Occipital lobe (tissue), 2 donors: Measurements from ENCODE around the gene PTPRJ. TPM values are rescaled to one million over a fixed set of nuclear protein-coding genes. Genes with fewer than 3 reads are reported as not detected.

ENCODE experiments used
- DNase-seq: peaks from one replicate; lab custom pipeline; 2025; lab: John Stamatoyannopoulos, UW
- total RNA-seq: library from RNA; depleted of rRNA; stranded (reverse); fragments of >200 nt; gene quantifications from one replicate; pipeline ENCODE4 v1.2.3, GENCODE V29; 2014

Gene PTPRJ
- total RNA-seq, 1 donor from 2014 or later = 13.7 TPM

DNA sequence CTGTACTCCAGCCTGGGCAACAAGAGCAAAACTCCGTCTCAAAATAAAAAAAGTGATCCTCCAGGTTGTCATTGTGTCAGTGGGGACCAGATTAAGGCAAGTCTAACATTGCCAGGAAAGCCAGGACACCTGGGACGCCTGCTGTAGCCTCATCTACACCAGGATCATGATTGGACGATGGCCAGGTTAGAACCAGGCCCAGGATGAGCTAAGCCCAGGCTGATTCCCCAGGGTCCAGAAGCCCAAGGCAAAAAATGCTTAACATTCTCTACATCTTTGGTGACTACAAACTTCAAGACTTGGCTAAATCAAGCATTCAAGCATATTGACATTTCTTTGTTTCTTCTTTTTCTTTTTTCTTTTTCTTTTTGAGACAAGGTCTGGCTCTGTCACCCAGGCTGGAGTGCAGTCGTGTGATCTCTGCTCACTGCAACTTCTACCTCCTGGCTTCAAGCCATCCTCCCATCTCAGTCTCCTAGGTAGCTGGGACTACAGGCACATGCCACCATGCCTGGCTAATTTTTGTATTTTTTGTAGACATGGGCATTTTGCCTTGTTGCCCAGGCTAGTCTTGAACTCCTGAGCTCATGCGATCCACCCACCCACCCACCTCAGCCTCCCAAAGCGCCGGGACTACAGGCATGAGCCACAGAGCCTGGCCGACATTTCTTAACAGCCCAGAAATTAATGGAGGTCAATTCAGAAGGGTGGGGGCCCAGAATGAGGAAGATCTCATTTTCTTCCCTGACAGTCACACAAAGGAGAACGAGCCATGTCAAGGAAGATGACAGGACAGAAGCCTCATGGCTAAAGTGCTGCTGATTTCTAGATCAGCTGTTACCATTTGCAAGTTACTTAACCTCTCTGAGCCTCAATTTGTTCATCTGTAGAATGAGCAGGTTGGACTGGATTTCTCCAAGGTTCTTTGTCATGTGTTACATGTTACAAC lies 12.5 kb upstream of the PTPRJ start:
- no peak for DNase-seq

DNA sequence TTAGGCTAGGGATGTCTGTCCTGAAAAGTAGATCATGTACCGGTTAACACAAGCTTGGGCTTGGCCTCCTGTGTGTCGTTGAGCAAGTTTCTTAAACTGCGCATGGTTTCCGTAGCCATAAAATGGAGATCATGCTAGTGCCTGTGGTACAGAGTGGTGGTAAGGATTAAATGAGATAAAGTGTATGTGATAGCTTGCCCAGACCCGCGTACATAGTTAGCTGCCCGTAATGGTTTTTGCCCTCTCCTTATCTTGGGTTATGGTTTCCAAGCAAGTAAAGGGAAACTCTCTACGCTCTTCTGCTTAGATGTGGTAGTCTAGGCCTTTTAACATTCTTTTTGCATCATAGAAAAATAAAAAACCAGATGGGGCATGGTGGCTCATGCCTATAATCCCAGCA lies 11.0 kb upstream of the PTPRJ start:
- no peak for DNase-seq

DNA sequence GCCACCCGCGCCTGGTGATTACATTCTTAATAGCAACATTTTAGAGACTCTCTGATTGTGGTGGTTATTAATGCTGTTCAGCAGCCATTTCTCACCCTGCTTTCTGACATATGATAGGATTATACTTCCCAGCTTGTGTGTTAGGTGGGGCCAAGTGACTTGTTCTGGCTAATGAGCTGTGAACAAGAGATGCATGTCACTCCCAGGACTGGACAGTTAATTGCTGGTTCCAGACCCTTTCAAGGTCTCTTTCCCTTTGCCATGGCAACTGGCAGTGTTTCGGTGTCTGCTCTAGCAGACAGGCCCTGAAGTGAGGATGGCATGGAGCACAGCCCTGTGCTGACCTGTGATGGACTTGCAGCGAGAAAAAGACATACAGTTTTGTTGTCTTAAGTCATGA lies 8.9 kb upstream of the PTPRJ start:
- no peak for DNase-seq

DNA sequence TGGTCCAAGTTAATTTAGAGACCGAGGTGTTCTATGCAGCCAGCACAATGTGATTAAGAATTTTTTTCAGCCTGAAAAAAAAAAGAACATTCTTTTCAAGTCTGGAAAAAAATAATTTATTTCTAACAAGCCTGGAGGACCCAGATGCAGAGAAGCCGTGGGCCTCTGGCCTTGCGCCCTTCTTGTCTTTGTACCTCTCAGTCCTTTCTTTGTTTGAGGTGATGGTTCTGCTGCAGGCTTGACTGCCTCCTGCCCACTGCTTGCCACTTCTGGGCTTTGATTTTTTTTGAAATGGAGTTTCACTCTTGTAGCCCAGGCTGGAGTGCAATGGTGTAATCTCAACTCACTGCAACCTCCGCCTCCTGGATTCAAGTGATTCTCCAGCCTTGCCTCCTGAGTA lies 7.2 kb upstream of the PTPRJ start:
- DNase-seq = no peak

DNA sequence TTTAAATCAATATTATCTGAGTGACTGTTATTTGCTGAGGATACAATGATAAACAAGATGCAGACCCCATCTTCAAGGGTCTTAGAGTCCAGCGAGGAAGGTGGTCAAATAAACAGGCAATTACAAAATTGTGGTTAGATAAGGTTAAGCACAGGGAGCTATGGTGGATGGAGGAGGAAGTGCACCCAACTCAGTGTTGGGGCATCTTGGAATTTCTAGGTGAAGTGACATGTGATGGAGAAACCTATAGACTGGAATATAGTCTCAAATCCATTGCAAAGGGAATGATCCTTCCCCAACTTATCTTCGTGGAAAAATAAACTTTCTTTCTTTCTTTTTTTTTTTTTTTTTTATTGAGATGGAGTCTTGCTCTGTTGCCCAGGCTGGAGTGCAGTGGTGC lies 3.4 kb upstream of the PTPRJ start:
- DNase-seq = no peak

DNA sequence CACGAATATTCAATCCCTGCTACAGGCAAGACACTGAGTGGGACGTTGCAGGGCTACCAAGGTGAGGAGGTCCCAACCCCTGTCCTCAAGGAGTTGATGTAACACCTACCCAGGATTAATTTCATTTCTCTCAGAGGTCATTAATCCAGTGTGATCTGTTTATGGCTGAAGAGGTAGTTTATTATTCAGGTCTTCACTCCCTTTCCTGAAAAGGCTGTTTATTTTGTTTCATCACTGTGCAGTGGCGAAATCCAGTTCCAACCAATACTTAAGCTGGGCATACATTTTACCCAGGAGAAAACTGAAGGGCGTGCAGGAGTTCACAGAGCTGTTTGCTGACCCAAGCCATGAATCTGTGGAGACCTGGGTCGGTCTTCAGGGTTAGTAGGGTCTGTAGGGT lies 2.7 kb upstream of the PTPRJ start:
- DNase-seq = no peak

DNA sequence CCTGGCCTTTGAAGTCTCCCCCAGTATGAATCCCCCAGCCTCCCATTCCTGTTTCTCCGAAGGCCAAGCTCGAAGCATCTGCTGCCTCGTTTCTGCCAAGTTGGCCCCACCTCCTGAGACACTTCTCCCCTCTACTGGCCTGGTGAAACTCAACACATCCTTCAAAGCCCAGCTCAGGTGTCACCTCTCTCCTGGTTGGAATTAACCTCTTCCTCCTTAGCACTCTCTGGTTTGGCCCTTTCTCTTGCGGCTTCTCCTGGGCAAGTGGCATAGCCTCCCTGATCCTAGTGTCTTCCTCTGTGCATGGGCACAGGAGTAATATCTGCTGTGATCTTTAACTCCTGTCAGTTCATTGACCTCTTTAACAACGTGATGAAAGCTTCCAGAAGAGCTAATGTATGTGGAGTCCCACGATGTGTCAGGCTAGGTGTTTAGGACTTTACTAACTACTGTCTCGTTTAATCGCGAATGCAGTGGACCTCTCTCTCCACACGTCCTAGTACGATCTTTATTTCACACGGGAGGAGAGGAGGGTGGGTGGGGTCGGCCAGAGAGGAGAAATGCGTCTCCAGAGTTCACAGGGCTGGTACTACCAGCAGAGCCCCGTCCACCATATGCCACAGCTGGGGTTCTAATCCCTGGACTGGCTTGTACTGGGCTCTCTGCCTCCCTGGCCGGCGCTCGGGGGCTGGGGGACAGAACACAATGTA lies 826 bp upstream of the PTPRJ start:
- no peak for DNase-seq

DNA sequence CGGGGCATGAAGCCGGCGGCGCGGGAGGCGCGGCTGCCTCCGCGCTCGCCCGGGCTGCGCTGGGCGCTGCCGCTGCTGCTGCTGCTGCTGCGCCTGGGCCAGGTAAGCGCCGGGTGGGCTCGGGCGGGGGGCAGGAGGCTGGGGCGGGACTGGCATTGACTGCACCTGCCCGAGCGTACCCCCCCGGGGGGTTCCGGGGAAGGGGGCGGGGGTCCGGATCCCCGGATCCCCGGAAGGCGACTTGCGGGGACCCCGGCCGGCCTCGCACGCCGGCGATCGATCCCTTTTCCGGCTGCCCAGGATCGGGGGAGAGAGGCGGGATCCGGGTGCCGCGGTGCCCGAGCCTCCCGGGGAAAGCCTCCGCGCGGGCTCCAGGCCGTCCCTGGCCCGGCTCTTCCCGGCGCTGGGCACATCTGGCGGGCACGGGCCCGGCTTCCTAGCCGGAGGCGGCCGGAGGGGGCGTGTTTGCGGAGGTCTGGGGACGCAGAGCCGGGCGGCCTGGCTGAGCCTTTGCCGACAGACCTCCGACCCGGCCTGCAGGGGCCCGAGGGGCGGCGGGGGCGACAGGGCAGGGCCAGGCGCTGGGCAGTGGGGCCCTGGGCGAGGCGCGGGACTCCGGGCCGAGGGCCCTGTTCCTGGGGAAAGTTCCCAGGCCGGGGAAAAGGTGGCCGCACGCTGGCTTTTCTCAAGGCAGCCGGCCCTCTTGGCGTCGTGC lies 705 bp downstream of the PTPRJ start:
- no peak for DNase-seq

DNA sequence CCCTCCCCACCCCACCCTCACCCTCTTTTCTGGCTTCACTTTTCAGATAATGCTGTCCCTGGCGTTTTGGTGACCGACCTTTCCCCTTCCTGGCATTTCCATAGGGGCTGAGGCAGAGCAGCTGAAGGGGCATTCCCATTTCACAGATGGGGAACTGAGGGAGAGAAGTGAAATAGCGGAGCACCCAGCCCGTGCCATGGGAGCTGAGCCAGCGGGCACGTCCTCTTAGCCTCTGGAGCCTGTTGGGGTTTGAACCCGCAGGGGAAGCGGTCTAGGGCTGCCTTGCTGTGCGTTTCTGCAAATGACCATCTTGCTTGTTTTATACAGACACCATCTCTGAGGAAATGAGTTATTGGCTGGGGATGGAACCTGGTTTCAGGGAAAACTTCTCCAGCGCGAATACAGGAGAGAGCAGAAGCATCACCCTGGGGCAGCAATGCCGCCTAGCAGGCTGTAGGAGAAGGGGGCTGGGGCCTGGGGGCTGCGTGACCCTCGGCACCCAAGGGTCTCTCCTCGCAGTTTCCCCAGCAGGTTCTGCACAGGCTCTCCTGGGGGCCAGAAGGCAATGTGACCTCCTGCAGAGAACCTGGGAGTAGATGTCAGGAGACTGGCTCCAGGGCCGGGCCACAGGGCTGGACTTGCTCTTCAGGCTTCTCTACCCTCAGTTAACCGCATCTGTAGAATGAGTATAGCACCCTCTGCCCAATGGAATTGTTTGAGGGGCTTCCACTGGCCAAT lies 1.5 kb downstream of the PTPRJ start:
- DNase-seq = no peak

DNA sequence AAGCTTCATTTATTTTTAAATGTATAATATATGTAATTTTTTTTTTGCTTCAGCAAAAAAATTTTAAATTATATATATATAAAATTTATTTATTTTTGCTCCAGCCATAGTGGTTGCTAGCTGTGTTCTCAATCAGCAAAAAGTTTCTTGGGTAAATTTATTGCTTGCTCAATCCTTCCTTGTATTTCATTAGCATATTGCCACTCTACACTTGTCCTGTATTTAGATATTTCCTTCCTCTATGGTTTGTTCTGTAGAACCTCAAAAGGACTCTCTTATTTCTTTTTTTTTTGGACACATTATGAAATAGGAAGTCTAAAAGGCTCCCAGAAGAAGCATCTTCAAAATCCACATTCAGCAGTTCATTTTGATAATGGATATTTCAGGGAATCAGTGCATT lies 2.3 kb downstream of the PTPRJ start:
- DNase-seq = no peak

DNA sequence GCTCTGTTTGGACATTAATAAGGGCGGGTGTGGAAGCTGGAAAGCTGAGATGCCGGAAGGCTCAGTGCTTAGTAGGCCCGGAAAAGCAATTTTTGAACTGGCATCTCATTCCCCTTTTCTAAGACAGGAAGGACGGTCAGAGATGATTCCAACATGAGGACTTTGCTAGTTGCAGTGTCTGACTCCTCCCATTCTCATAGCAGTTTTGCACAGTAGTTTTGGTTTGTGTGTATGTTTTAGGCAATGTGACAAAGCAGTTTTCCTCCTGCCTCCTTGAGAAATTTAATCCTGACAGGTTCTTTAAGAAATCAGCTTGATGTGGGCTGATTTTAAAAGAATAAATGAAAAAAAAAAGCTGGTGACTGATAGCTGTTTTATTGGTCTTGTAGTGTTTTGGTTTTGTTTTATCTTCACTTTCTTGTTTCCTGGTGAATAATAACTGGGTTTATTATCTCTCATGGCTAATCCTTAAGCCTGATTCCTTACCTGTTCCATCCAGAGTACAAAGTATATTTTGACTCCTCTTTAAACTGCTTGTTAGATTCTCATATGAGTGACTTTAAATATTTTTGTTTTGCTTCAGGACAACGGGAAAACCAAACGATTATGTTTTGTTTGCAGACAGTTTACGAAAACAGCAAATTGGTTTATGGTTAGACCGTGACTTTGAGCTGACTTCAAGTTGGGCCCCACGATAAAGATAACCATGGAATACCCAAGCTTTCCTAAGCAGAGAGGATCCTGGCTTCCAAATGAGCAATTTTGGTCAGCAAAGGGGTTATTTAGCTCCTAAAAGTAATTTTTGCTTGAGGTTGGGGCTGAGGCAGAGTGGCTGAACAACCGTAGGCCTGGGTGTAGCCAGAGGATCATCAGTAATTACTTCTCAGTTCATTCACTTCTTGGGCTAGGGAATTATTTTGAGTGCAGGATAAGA lies 3.4 kb downstream of the PTPRJ start:
- no peak for DNase-seq

DNA sequence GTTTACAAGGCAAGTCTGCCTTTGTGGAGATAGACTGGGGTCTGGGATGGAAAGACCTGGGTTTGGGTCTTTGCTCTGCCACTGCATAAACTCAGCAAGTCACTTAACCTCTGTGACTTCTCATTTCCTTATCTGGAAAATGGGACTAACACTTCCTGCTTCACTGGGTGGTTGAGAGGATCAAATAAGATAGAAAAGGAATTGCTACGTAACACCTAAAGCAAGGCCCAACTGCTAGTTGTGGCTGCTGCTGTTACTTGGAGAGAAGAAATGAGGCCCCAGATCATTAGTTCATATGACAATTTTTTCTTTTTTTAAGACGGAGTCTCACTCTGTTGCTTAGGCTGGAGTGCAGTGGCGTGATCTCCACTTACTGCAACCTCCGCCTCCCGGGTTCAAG lies 5.9 kb downstream of the PTPRJ start:
- no peak for DNase-seq

DNA sequence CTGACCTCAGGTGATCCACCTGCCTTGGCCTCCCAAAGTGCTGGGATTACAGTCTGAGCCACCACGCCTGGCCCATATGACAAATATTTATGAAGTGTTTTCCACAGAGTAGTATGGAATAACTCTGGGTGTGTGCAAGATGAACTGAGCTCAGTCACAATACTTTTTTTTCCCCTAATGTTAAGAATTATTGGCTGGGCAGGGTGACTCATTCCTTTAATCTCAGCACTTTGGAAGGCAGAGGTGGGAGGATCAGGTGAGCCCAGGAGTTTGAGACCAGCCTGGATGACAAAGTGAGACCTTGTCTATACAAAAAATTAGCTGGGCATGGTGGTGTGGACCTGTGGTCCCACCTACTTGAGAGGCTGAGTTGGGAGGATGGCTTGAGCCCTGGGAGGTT lies 6.4 kb downstream of the PTPRJ start:
- no peak for DNase-seq

DNA sequence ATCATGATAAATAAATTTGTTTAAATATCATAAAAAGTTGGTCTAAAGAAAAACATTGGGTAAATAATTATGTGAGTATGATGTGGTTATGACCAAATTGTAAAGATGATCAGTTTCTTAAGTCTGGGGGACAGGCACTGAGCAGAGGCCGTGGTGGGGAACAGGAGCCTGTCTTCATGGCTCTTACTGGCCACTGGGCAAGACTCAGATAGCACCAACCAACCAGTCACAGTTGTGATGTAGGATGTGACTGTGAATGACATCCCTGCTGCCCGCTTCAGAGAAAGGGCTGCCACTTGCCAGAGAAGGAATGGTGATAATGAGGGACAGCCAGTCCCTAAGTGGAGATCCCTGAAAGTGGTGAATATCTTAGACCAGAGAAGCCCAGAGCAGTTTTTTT lies 7.0 kb downstream of the PTPRJ start:
- DNase-seq = no peak

DNA sequence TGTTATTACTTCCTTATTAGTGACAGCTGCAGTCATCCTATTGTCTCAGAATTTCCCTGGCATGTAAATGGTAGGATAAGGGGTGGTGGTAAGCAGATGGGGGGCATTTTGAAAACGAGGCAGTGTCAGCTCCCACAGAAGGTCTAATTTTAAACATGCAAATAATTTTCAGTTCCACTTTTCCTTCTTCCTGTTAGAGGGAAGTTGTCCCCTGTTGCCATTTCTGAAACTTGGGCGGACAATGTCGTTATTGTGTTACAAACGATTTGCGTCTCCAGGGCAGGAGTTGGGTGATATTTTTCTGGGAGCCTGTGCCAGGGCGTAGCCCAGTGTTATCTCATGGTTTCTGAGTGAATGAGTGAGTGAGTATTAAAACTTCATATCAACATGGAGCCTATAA lies 7.4 kb downstream of the PTPRJ start:
- DNase-seq = no peak

DNA sequence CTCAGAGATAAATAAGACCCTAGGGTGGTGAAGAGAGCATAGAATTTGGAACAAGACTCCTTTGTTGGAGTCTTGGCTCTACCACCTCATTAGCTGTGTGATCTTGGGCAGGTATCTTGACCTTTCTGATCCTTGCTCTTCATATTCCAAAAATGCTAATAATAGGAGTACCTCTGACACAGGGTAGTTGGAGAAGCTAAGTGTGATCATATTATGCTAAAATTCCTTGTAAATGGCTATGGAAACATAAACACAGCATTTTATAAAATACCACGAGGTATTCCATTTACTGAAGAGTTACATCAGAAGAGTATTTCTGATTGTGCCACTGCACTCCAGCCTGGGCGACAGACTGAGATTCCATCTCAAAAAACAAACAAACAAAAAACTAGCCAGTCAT lies 9.4 kb downstream of the PTPRJ start:
- DNase-seq = no peak

DNA sequence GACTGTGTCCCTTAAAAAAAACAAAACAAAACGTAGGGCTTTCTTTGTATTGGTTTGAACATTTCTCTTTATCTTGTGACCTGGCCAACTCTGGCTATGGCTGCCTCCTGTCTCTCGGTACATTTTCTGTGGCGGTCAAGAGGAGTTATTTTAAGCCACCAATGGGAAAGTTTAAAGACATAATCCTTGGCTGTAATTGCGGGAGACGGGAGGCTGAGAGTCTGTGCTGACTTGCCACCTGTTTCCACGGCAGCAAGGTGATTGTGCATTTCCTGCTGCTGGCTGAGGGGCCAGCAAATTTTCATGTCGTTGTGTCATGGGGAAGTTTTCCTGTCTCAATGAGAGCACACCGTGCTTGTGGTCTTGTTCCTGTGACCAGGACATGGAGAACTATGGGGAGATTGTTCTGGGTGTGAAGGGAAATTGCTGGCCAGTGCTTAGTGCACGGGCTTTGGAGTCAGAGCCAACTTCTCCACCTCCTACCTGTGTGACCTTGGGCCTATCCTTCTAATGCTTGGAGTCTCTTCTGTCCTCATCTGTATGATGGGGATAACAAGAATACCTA lies 11.0 kb downstream of the PTPRJ start:
- DNase-seq = no peak

DNA sequence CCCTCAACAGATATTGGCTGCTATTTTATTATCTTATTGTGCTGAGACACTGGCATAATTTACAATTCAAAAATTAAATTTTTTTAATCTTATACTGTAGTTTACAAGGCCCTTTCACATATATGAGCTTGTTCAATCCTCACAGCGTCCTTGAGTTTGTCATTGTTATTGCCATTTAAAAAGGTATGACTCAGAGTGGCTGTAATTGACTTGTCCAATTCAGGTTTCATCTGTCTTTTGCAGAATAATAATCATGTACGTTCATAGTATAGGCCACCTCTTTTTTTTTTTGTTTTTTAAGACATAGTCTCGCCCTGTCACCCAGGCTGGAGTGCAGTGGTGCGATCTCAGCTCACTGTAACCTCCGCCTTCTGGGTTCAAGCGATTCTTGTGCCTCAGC lies 11.5 kb downstream of the PTPRJ start:
- DNase-seq = no peak

DNA sequence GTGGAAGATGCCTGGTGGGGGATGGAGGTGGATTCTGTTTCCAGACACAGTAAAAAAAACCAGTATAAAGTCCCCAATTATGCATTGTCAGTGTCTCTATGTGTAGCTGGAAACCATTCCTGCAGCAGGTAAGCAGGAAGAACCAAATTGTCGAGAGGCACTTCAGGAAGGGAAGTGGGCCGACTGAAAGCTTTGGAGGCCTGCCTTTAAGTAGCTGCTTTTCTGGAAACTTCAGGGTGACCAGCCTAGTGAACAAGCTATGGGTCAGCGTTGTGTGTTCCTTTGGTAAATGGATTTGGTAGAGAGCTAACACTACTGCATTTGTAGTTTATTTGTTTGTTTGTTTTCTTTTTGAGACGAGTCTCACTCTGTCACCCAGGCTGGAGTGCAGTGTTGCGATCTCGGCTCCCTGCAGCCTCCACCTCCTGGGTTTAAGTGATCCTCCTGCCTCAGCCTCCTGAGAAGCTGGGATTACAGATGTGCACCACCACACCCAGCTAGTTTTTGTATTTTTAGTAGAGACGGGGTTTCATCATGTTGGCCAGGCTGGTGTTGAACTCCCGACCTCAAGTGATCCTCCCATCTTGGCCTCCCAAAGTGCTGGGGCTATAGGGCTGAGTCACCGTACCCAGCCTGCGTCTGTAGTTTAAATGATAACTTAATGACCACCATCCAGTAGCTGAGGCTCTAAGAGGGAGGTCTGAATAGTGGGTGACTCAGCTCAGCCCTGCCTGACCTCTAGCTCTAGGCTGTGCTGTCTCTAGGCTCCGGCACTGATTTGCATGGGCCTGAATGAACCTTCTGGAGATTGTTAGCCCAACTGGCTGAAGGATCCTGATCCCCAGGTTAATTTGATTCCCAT lies 12.8 kb downstream of the PTPRJ start:
- DNase-seq = no peak
